GM12878 (cell line): ENCODE results near the gene CDPF1. TPM values are rescaled to one million over a fixed set of nuclear protein-coding genes. Genes with fewer than 3 reads are reported as not detected.

ENCODE experiments used
- ATF7 ChIP-seq: fragments of 450-650 bp; IDR thresholded peaks from 2 replicates; pipeline ENCODE4 v1.6.1; 2016; ENCODE audit warnings: low read depth, mild to moderate bottlenecking
- BRCA1 ChIP-seq: IDR thresholded peaks from 2 replicates; pipeline ENCODE4 v1.6.1; 2011; ENCODE audit warnings: low read depth, low read length, improper control_type of control experiment
- CBFB ChIP-seq: IDR thresholded peaks from 2 replicates; pipeline ENCODE4 v1.6.1; 2016; ENCODE audit warnings: antibody characterized with exemption, low read depth
- CHD1 ChIP-seq: IDR thresholded peaks from 2 replicates; pipeline ENCODE4 v1.6.1; 2012; ENCODE audit warnings: low read depth, low read length, improper control_type of control experiment
- CHD2 ChIP-seq: IDR thresholded peaks from 2 replicates; pipeline ENCODE4 v1.6.1; 2011; ENCODE audit warnings: low read depth, low read length, improper control_type of control experiment, borderline replicate concordance
- EGR1 ChIP-seq, 2 experiments: IDR thresholded peaks; 1 replicate in 1 of 2; 2 replicates in 1 of 2; pipeline ENCODE4 v1.6.1; 2011 to 2012; ENCODE audit warnings: low read depth in 2 of 2, low read length in 2 of 2, borderline replicate concordance in 1 of 2, mild to moderate bottlenecking in 1 of 2, moderate library complexity in 1 of 2
- ELK1 ChIP-seq: IDR thresholded peaks from 2 replicates; pipeline ENCODE4 v1.6.1; 2012; ENCODE audit warnings: low read depth, low read length, improper control_type of control experiment
- GABPA ChIP-seq: IDR thresholded peaks from 2 replicates; pipeline ENCODE4 v1.6.1; 2014; ENCODE audit warnings: antibody characterized with exemption, low read depth, mild to moderate bottlenecking, inconsistent platforms
- HDAC6 ChIP-seq: fragments of 200-600 bp; sonication (generic); IDR thresholded peaks from one replicate; pipeline ENCODE4 v1.8.0; 2017; ENCODE audit warnings: antibody characterized with exemption; ENCODE audit not compliant: unreplicated experiment
- IKZF2 ChIP-seq, 2 experiments: fragments of 450-650 bp; IDR thresholded peaks; 2 replicates each; pipeline ENCODE4 v1.6.1; 2017; ENCODE audit warnings: mild to moderate bottlenecking in 2 of 2, moderate library complexity in 2 of 2
- IRF4 ChIP-seq: IDR thresholded peaks from 2 replicates; pipeline ENCODE4 v1.6.1; 2011; ENCODE audit warnings: low read depth, low read length
- POU2F2 ChIP-seq: IDR thresholded peaks from 3 replicates; pipeline ENCODE4 v1.6.1; 2011; ENCODE audit warnings: low read depth, mild to moderate bottlenecking, low read length, borderline replicate concordance
- RCOR1 ChIP-seq: conservative IDR thresholded peaks from 2 replicates; pipeline ENCODE4 v1.6.1; 2012; ENCODE audit warnings: low read depth, low read length, improper control_type of control experiment
- RFX5 ChIP-seq: IDR thresholded peaks from 2 replicates; pipeline ENCODE4 v1.6.1; 2011; ENCODE audit warnings: low read depth, low read length, improper control_type of control experiment
- RUNX3 ChIP-seq: IDR thresholded peaks from 2 replicates; pipeline ENCODE4 v1.6.1; 2012; ENCODE audit warnings: low read length, inconsistent platforms
- SREBF2 ChIP-seq: IDR thresholded peaks from 2 replicates; pipeline ENCODE4 v1.6.1; 2012; ENCODE audit warnings: mild to moderate bottlenecking, low read length
- TBL1XR1 ChIP-seq: IDR thresholded peaks from 2 replicates; pipeline ENCODE4 v1.6.1; 2012; ENCODE audit warnings: low read depth, low read length, improper control_type of control experiment
- polyA plus RNA-seq, 11 experiments: library from polyadenylated mRNA; depleted of rRNA in 4 of 11; unstranded in 6 of 11; stranded (reverse) in 5 of 11; fragments of >200 nt; fragmentation: Nextera tagmentation in 4 of 11; fragmentation: Illumina TruSeq in 1 of 11; extraction: Ambion mirVana in 4 of 11; extraction: Trizol in 1 of 11; gene quantifications; 1 replicate in 1 of 11; 2 replicates in 10 of 11; pipeline versions ENCODE4 v1.2.1 to v1.2.3, GENCODE V29; 2011 to 2016; ENCODE audit warnings: inconsistent platforms in 2 of 11, missing spikeins in 2 of 11, low read depth in 1 of 11
- total RNA-seq, 4 experiments: library from RNA; depleted of rRNA in 3 of 4; stranded (reverse); fragments of >200 nt in 3 of 4; fragmentation: Illumina TruSeq in 1 of 4; extraction: Trizol in 1 of 4; gene quantifications; 2 replicates each; pipeline versions ENCODE4 v1.2.1 to v1.2.3, GENCODE V29; 2013 to 2021
- TF ChIP-seq, protein P1 (sequence below): fragments of 150-350 bp; IDR thresholded peaks from 2 replicates; pipeline ENCODE4 v1.6.1; 2016; ENCODE audit warnings: low read depth, low read length
- TF ChIP-seq, protein P2 (sequence below): fragments of 450-650 bp; IDR thresholded peaks from 2 replicates; pipeline ENCODE4 v1.6.1; 2017; ENCODE audit warnings: mild to moderate bottlenecking, moderate library complexity
- TF ChIP-seq, protein P3 (sequence below): fragments of 450-650 bp; formaldehyde crosslinking; IDR thresholded peaks from 2 replicates; pipeline ENCODE4 v1.5.0; 2022; ENCODE audit warnings: mild to moderate bottlenecking, missing genetic modification characterization

CDPF1 gene
- total and polyA plus RNA-seq, 10 of the 15 experiments (the other 5 are each of a cell fraction or from before 2014, with no cell fraction given) = 1.0 to 22.4 (median 7.9) TPM

- TF ChIP-seq, protein P1, sequence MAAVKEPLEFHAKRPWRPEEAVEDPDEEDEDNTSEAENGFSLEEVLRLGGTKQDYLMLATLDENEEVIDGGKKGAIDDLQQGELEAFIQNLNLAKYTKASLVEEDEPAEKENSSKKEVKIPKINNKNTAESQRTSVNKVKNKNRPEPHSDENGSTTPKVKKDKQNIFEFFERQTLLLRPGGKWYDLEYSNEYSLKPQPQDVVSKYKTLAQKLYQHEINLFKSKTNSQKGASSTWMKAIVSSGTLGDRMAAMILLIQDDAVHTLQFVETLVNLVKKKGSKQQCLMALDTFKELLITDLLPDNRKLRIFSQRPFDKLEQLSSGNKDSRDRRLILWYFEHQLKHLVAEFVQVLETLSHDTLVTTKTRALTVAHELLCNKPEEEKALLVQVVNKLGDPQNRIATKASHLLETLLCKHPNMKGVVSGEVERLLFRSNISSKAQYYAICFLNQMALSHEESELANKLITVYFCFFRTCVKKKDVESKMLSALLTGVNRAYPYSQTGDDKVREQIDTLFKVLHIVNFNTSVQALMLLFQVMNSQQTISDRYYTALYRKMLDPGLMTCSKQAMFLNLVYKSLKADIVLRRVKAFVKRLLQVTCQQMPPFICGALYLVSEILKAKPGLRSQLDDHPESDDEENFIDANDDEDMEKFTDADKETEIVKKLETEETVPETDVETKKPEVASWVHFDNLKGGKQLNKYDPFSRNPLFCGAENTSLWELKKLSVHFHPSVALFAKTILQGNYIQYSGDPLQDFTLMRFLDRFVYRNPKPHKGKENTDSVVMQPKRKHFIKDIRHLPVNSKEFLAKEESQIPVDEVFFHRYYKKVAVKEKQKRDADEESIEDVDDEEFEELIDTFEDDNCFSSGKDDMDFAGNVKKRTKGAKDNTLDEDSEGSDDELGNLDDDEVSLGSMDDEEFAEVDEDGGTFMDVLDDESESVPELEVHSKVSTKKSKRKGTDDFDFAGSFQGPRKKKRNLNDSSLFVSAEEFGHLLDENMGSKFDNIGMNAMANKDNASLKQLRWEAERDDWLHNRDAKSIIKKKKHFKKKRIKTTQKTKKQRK = no peak
- TF ChIP-seq EGR1 (IDR thresholded peaks at IDR 0.05; ENCODE audit: borderline replicate concordance in 1 of 2, low read depth in 2 of 2, low read length in 2 of 2) (no peak), CBFB (no peak), CHD2 (no peak), RFX5 (no peak), IKZF2 (IDR thresholded peaks at IDR 0.05) (peak in 1 of 2 experiments; percentile 27; a peak in 2 of 4 replicates), CHD1 (no peak), RUNX3 (no peak), BRCA1 (no peak), RCOR1 (no peak), POU2F2 (no peak), GABPA (no peak), IRF4 (no peak), TBL1XR1 (no peak), SREBF2 (no peak), ATF7 (0 out of 2 replicates have a peak, but pooled peaks have one; percentile 32), HDAC6 (no peak), ELK1 (no peak)
- TF ChIP-seq, protein P2, sequence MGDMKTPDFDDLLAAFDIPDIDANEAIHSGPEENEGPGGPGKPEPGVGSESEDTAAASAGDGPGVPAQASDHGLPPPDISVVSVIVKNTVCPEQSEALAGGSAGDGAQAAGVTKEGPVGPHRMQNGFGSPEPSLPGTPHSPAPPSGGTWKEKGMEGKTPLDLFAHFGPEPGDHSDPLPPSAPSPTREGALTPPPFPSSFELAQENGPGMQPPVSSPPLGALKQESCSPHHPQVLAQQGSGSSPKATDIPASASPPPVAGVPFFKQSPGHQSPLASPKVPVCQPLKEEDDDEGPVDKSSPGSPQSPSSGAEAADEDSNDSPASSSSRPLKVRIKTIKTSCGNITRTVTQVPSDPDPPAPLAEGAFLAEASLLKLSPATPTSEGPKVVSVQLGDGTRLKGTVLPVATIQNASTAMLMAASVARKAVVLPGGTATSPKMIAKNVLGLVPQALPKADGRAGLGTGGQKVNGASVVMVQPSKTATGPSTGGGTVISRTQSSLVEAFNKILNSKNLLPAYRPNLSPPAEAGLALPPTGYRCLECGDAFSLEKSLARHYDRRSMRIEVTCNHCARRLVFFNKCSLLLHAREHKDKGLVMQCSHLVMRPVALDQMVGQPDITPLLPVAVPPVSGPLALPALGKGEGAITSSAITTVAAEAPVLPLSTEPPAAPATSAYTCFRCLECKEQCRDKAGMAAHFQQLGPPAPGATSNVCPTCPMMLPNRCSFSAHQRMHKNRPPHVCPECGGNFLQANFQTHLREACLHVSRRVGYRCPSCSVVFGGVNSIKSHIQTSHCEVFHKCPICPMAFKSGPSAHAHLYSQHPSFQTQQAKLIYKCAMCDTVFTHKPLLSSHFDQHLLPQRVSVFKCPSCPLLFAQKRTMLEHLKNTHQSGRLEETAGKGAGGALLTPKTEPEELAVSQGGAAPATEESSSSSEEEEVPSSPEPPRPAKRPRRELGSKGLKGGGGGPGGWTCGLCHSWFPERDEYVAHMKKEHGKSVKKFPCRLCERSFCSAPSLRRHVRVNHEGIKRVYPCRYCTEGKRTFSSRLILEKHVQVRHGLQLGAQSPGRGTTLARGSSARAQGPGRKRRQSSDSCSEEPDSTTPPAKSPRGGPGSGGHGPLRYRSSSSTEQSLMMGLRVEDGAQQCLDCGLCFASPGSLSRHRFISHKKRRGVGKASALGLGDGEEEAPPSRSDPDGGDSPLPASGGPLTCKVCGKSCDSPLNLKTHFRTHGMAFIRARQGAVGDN = peak; percentile 90
- TF ChIP-seq, protein P3, sequence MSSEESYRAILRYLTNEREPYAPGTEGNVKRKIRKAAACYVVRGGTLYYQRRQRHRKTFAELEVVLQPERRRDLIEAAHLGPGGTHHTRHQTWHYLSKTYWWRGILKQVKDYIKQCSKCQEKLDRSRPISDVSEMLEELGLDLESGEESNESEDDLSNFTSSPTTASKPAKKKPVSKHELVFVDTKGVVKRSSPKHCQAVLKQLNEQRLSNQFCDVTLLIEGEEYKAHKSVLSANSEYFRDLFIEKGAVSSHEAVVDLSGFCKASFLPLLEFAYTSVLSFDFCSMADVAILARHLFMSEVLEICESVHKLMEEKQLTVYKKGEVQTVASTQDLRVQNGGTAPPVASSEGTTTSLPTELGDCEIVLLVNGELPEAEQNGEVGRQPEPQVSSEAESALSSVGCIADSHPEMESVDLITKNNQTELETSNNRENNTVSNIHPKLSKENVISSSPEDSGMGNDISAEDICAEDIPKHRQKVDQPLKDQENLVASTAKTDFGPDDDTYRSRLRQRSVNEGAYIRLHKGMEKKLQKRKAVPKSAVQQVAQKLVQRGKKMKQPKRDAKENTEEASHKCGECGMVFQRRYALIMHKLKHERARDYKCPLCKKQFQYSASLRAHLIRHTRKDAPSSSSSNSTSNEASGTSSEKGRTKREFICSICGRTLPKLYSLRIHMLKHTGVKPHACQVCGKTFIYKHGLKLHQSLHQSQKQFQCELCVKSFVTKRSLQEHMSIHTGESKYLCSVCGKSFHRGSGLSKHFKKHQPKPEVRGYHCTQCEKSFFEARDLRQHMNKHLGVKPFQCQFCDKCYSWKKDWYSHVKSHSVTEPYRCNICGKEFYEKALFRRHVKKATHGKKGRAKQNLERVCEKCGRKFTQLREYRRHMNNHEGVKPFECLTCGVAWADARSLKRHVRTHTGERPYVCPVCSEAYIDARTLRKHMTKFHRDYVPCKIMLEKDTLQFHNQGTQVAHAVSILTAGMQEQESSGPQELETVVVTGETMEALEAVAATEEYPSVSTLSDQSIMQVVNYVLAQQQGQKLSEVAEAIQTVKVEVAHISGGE (CRISPR knock-in tag) = no peak
Observed at GRCh38 chr22:46280999-46281623, 31.0 kb upstream of the CDPF1 start (continued).
